GM10266 (cell line): ENCODE measurements around the gene TMEM131L.
"Not testable (repeated sequence)": the region's sequence is repeated elsewhere in the genome, so short reads cannot be mapped to it uniquely, and the experiment has no call there.

Source experiments
- DNase-seq: peaks from one replicate; pipeline ENCODE4 v3.0.0; 2012; ENCODE audit errors: extremely low spot score
- TF ChIP-seq, protein P1 (sequence below): IDR thresholded peaks from 2 replicates; pipeline ENCODE4 v1.5.1; 2012; ENCODE audit warnings: mild to moderate bottlenecking, low read depth; ENCODE audit not compliant: control insufficient read depth, insufficient read depth; ENCODE audit errors: missing control alignments

The TMEM131L gene

DNA sequence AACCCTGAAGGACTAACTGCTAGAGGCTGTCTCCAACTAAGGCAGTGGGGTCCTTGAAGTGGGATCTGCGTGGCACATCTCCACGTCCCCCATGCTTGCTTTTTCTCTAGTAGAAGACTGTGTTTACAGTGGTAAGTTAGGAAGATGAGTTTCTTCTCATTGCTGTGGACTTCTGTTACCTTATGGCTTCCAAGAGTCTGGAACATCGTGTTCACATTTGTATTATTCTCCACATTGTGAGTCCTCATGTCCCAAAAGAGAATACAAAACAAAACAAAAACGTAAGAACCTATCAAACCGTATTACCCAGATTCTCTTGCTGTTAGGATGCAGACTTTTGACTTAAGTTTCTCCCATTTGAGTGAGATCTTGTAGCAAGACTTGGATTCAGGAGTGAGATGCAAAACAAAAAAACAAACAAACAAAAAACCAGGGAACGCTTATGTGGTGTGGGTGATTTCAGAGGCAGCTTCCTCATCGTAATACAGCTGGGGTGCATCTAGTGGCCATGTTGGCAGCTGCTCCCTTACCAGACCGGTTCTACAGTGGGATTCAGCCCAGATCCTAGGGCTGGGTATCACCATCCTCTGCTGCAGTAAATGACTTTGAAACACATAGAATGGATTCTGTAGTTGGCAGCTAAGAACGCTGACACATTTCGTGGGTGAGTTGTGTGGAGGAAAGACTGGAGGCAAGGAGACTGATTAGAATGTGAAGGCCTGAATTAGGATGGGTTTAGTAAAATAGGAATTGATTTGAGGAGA, 41.3 kb downstream of the TMEM131L start:
- TF ChIP-seq, protein P1, sequence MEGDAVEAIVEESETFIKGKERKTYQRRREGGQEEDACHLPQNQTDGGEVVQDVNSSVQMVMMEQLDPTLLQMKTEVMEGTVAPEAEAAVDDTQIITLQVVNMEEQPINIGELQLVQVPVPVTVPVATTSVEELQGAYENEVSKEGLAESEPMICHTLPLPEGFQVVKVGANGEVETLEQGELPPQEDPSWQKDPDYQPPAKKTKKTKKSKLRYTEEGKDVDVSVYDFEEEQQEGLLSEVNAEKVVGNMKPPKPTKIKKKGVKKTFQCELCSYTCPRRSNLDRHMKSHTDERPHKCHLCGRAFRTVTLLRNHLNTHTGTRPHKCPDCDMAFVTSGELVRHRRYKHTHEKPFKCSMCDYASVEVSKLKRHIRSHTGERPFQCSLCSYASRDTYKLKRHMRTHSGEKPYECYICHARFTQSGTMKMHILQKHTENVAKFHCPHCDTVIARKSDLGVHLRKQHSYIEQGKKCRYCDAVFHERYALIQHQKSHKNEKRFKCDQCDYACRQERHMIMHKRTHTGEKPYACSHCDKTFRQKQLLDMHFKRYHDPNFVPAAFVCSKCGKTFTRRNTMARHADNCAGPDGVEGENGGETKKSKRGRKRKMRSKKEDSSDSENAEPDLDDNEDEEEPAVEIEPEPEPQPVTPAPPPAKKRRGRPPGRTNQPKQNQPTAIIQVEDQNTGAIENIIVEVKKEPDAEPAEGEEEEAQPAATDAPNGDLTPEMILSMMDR, result no peak

DNA sequence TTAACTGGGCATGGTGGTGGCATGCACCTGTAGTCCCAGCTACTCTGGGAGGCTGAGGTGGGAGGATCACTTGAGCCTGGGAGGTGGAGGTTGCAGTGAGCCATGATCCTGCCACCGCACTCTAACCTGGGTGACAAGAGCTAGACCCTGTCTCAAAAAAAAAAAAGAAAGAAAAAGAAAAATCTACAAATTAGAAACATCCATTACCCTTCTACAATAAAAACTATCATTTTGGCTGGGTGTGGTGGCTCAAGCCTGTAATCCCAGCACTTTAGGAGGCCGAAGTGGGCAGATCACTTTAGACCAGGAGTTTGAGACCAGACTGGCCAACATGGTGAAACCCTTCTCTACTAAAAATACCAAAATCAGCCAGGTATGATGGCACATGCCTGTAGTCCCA, 43.1 kb downstream of the TMEM131L start:
- DNase-seq, result not testable (repeated sequence)

More for the DNA sequence above, 41.3 kb downstream of the TMEM131L start:
- DNase-seq, result no peak

- no peak for DNase-seq
- TF ChIP-seq, protein P1, result no peak
These were observed 43.6 kb downstream of the TMEM131L start for GRCh38 chr4:153509724-153510123.

DNA sequence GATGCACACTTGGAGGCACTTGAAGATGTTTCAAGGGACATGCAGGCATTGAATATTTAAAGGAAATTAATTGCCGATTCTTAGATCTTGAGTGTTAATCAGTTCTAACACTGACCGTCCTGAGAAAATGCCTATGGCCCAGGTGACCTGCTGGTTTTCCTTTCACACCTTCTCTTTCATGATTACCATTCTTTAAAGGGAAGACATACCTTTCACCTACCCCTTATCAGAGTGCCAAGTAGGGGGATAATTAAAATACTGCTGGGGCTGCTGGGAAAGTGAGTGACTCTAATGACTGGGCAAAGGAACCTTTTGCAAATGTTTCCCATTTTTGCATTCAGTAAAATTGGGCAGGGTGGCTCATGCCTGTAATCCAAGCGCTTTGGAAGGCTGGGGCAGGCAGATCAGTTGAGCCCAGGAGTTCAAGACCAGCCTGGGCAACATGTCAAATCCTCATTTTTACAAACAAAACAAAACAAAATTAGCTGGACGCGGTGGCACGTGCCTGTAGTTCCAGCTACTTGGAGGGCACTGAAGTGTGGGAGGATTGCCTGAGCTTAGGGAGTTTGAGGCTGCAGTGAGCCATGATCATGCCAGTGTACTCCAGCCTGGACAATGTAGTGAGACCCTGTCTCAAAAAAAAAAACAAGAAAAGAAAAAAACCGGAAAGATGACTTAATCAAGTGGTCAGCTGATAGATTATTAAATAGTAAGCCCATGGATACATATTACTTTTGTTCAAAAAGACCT, 44.3 kb downstream of the TMEM131L start:
- no peak for DNase-seq
- TF ChIP-seq, protein P1, result no peak

DNA sequence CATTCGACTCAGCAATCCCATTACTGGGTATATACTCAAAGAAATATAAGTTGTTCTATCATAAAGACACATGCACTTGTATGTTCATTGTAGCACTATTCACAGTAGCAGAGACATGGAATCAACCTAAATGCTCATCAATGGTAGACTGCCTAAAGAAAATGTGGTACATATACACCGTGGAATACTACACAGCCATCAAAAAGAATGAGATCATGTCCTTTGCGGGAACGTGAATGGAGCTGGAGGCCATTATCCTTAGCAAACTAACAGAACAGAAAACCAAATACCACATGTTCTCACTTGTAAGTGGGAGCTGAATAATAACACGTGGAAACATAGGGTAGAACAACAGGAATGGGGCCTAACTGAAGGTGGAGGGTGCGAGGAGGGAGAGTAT, 44.9 kb downstream of the TMEM131L start:
- DNase-seq, result no peak
- TF ChIP-seq, protein P1, result no peak

- TF ChIP-seq, protein P1, result no peak
- DNase-seq, result no peak
These were observed 46.1 kb downstream of the TMEM131L start for GRCh38 chr4:153512162-153512852.

DNA sequence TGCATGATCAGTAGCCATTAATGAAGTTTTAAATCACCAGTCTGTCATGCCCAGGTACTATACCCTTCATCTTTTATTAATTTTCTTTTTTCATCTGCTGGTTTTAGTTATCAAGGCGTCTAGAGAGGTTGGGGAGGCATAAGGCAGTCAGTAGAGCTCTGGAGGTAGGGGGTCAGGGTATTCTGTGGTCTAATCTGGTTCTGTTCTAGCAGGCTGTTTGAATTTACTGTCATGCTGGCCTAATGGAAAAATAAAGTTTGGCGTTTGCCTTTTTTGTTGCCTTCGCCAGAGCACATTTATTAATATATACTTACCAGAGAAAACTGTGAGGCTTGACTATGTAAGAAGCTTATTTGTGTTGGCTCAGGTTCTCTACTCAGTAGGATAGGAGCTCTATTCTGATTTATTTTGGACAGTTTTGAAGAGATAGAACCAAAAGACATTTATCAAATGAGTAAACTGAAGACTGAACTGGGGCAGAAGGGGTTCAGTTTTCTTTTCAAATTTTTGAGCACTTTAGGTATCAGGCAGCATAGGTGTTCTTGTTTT, 46.9 kb downstream of the TMEM131L start:
- TF ChIP-seq, protein P1, result no peak
- no peak for DNase-seq
